Testis (tissue), 3 donors: Measurements from ENCODE around the gene CBY1. TPM values are rescaled to one million over a fixed set of nuclear protein-coding genes. Genes with fewer than 3 reads are reported as not detected.
A peak's percentile ranks its signal among the peaks of the same experiment; 100 is the strongest.

Experiments
- DNase-seq: peaks from one replicate; pipeline ENCODE4 v3.0.0-alpha.2; 2019
- H3K27ac ChIP-seq, 2 donors: fragments of 200-600 bp; sonication (generic); one replicate each; pipeline ENCODE4 v1.5.1; 2019
- H3K27me3 ChIP-seq: fragments of 200-600 bp; sonication (generic); one replicate; pipeline ENCODE4 v1.5.1; 2019
- H3K36me3 ChIP-seq: fragments of 200-600 bp; sonication (generic); one replicate; pipeline ENCODE4 v1.5.1; 2017; ENCODE audit warnings: low read depth; ENCODE audit errors: missing control alignments
- H3K4me1 ChIP-seq: fragments of 200-600 bp; sonication (generic); one replicate; pipeline ENCODE4 v1.5.1; 2019
- H3K4me3 ChIP-seq, 2 donors: fragments of 200-600 bp; sonication (generic); one replicate each; pipeline ENCODE4 v1.5.1; 2017 to 2019
- H3K9me3 ChIP-seq: fragments of 200-600 bp; sonication (generic); one replicate; pipeline ENCODE4 v1.5.1; 2017
- CTCF ChIP-seq, 3 experiments: fragments of 450-650 bp in 2 of 3; fragments of 200-600 bp in 1 of 3; sonication (generic) in 1 of 3; IDR thresholded peaks; one replicate each; pipeline ENCODE4 v1.5.1; 2016 to 2019; ENCODE audit warnings: antibody characterized with exemption in 3 of 3, mild to moderate bottlenecking in 2 of 3, moderate library complexity in 1 of 3
- POLR2A ChIP-seq: fragments of 450-650 bp; IDR thresholded peaks from one replicate; pipeline ENCODE4 v1.6.1; 2017; ENCODE audit warnings: antibody characterized with exemption, mild to moderate bottlenecking, moderate library complexity
- WGBS, 2 donors: methylation state at CpG; one replicate each; pipeline ENCODE4 v1.1.5; 2018; 5-methylcytosine and 5-hydroxymethylcytosine counted together
- intact Hi-C: fragments of 100-400 bp; cut with DNase I; formaldehyde crosslinking; loops from one replicate; pipeline ENCODE4 v1.15.1; 2023; ENCODE audit warnings: low total_unique reads
- polyA plus RNA-seq: library from polyadenylated mRNA; stranded (reverse); fragments of 350-450 nt; fragmentation: Illumina TruSeq; extraction: RNeasy Lipid Tissue Mini Kit (QIAGEN cat#74804); gene quantifications from one replicate; pipeline ENCODE4 v1.2.3, GENCODE V29; 2014; ENCODE audit warnings: low read depth, low replicate concordance; ENCODE audit not compliant: insufficient read depth
- total RNA-seq, 2 donors: library from RNA; depleted of rRNA; stranded (reverse); fragments of >200 nt; gene quantifications; one replicate each; pipeline ENCODE4 v1.2.3, GENCODE V29; 2016

The CBY1 gene
- total and polyA plus RNA-seq, 3 donors from 2014 or later = 24.9 to 50.8 (median 30.9) TPM

- no peaks in the 10 kb centered on the region for H3K9me3 ChIP-seq
- no peak overlapping the region for H3K27ac ChIP-seq
- TF ChIP-seq POLR2A (no peak), CTCF (IDR thresholded peaks at IDR 0.05) (no peak)
- H3K4me1 ChIP-seq = peaks cover 35% of the 10 kb centered on the region
- no peaks in the 10 kb centered on the region for H3K36me3 ChIP-seq
- intact Hi-C loops = no loop called here
- no peaks in the 10 kb centered on the region for H3K27me3 ChIP-seq
- DNase-seq = no peak
- H3K4me3 ChIP-seq = no peak overlapping the region
- WGBS, 2 donors = 80 to 86% methylated on average over 3 of the region's 3 CpGs
These were observed 38.5 kb downstream of the CBY1 start for GRCh38 chr22:38694940-38695339.

- Histone ChIP-seq H3K27ac (peak overlapping the region; percentile 12 to 69), H3K27me3 (no peaks in the 10 kb centered on the region), H3K4me3 (no peak overlapping the region), H3K9me3 (no peaks in the 10 kb centered on the region), H3K4me1 (peaks cover 42% of the 10 kb centered on the region), H3K36me3 (no peaks in the 10 kb centered on the region)
- DNase-seq = no peak
- intact Hi-C loops = no loop called here
- 55 to 58% methylated on average over 3 of the region's 3 CpGs for WGBS, 2 donors
- no peak for TF ChIP-seq POLR2A
- TF ChIP-seq CTCF (IDR thresholded peaks at IDR 0.05) = no peak
These were observed 40.4 kb downstream of the CBY1 start for GRCh38 chr22:38696606-38697424.

- 46 to 55% methylated on average over 8 of the region's 8 CpGs for WGBS, 2 donors
- DNase-seq = no peak
- Histone ChIP-seq H3K4me1 (peaks cover 43% of the 10 kb centered on the region), H3K36me3 (no peaks in the 10 kb centered on the region), H3K27ac (peak overlapping the region; percentile 24 to 69), H3K4me3 (no peak overlapping the region), H3K27me3 (no peaks in the 10 kb centered on the region), H3K9me3 (no peaks in the 10 kb centered on the region)
- TF ChIP-seq POLR2A (no peak), CTCF (IDR thresholded peaks at IDR 0.05) (no peak)
- intact Hi-C loops = no loop called here
These were observed 41.1 kb downstream of the CBY1 start for GRCh38 chr22:38697425-38698089.

GRCh38 chr22:38698407-38699094, 42.1 kb downstream of the CBY1 start:
- Histone ChIP-seq H3K27me3 (no peaks in the 10 kb centered on the region), H3K4me3 (no peak overlapping the region), H3K27ac (peak overlapping the region in 1 of 2 donors; percentile 24), H3K4me1 (peaks cover 43% of the 10 kb centered on the region), H3K9me3 (no peaks in the 10 kb centered on the region), H3K36me3 (no peaks in the 10 kb centered on the region)
- intact Hi-C loops = no loop called here
- TF ChIP-seq CTCF (IDR thresholded peaks at IDR 0.05) (no peak), POLR2A (no peak)
- 76 to 85% methylated on average over 13 of the region's 13 CpGs for WGBS, 2 donors
- DNase-seq = no peak
